Astrocyte (in vitro differentiated cells and primary cell): ENCODE results near the gene ATRNL1.

Source experiments
- CTCF ChIP-seq: IDR thresholded peaks from 2 replicates; pipeline ENCODE4 v1.5.1; 2011; ENCODE audit warnings: low read depth, mild to moderate bottlenecking, inconsistent platforms, low read length, moderate library complexity; ENCODE audit not compliant: insufficient read depth
- EZH2 ChIP-seq: IDR thresholded peaks from 2 replicates; pipeline ENCODE4 v1.6.1; 2012; ENCODE audit warnings: mild to moderate bottlenecking, low read length, inconsistent platforms; ENCODE audit not compliant: insufficient read depth

DNA sequence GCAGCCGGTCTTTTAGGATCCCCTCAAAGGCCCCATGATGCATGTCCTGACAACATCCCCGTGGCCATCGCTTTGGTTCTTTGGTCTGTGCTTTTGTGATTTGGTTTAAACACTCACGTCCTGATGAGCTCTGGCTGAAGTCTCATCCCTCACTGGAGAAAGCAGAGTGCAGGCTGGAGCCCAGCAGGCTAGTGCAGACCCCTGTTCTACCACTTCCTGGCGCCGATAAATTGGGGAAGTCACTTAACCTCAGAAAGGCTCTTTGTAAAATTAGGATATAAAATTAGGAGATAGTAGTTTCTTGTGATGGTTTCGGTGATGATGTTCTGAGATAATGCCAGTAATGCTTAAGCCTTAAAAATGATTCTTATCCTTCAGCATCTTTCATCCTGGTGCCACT is 872.2 kb downstream of the ATRNL1 start:
- TF ChIP-seq CTCF (no peak), EZH2 (no peak)
